WTC11 (cell line): Measurements from ENCODE around the gene SLAMF1. TPM values are rescaled to one million over a fixed set of nuclear protein-coding genes. Genes with fewer than 3 reads are reported as not detected.

Experiments used
- ATAC-seq: fragments of 200-7000 bp; cut with Tn5 transposase; 2 replicates; pipeline ENCODE4 v1.10.0; 2021; ENCODE audit warnings: mild to moderate bottlenecking, moderate library complexity
- CTCF ChIA-PET: fragments of 300-600 bp; sonication (Branson Sonifier 250); formaldehyde crosslinking; loops from one replicate; lab custom pipeline; 2021; ENCODE audit warnings: antibody characterized with exemption; lab: Charles Lee
- POLR2A ChIA-PET: fragments of 350-600 bp; sonication (Branson Sonifier 250); formaldehyde crosslinking; loops from one replicate; lab custom pipeline; 2021; ENCODE audit warnings: antibody characterized with exemption; lab: Charles Lee
- DNase-seq: peaks from one replicate; pipeline ENCODE4 v3.0.0; 2021; ENCODE audit warnings: low spot score
- H3K27ac Mint-ChIP-seq: 2 replicates; pipeline ENCODE4 v1.8.0; 2021; ENCODE audit warnings: mixed read lengths
- H3K27me3 Mint-ChIP-seq: 2 replicates; pipeline ENCODE4 v1.8.0; 2021; ENCODE audit warnings: low read depth, mild to moderate bottlenecking, moderate library complexity, mixed read lengths
- H3K36me3 Mint-ChIP-seq: 2 replicates; pipeline ENCODE4 v1.8.0; 2021; ENCODE audit warnings: mixed read lengths
- H3K4me1 Mint-ChIP-seq: 2 replicates; pipeline ENCODE4 v1.8.0; 2022; ENCODE audit warnings: mixed read lengths
- H3K4me3 Mint-ChIP-seq: 2 replicates; pipeline ENCODE4 v1.8.0; 2021; ENCODE audit warnings: mild to moderate bottlenecking, moderate library complexity, mixed read lengths
- H3K9me3 Mint-ChIP-seq: 2 replicates; pipeline ENCODE4 v1.8.0; 2021; ENCODE audit warnings: mixed read lengths
- CBFB ChIP-seq: sonication (generic); formaldehyde crosslinking; IDR thresholded peaks from 2 replicates; pipeline ENCODE4 v1.8.1; 2022; ENCODE audit warnings: mild to moderate bottlenecking, low read depth, missing genetic modification reagents
- CREB1 ChIP-seq: sonication (generic); formaldehyde crosslinking; IDR thresholded peaks from 2 replicates; pipeline ENCODE4 v1.8.0; 2023; ENCODE audit warnings: mild to moderate bottlenecking, missing genetic modification reagents
- ERG ChIP-seq: fragments of 250-450 bp; sonication (Bioruptor Pico); IDR thresholded peaks from 2 replicates; pipeline ENCODE4 v1.8.0; 2021; ENCODE audit warnings: mild to moderate bottlenecking
- ETV6 ChIP-seq: sonication (generic); formaldehyde crosslinking; IDR thresholded peaks from 2 replicates; pipeline ENCODE4 v1.8.1; 2022; ENCODE audit warnings: mild to moderate bottlenecking, missing genetic modification reagents
- FOXP4 ChIP-seq: sonication (generic); formaldehyde crosslinking; IDR thresholded peaks from 2 replicates; pipeline ENCODE4 v1.8.0; 2022; ENCODE audit warnings: mild to moderate bottlenecking, missing genetic modification reagents
- IRF1 ChIP-seq: sonication (generic); formaldehyde crosslinking; IDR thresholded peaks from 2 replicates; pipeline ENCODE4 v1.8.0; 2023; ENCODE audit warnings: missing genetic modification reagents
- TEAD1 ChIP-seq: sonication (generic); formaldehyde crosslinking; IDR thresholded peaks from 2 replicates; pipeline ENCODE4 v1.8.0; 2022; ENCODE audit warnings: mild to moderate bottlenecking, missing genetic modification reagents
- ZNF219 ChIP-seq: sonication (generic); formaldehyde crosslinking; IDR thresholded peaks from 2 replicates; pipeline ENCODE4 v1.8.0; 2023; ENCODE audit warnings: missing genetic modification reagents, mild to moderate bottlenecking, borderline replicate concordance
- ZNF263 ChIP-seq: sonication (generic); formaldehyde crosslinking; IDR thresholded peaks from 2 replicates; pipeline ENCODE4 v1.8.1; 2022; ENCODE audit warnings: low read depth, mild to moderate bottlenecking, moderate library complexity, missing genetic modification reagents
- ZNF396 ChIP-seq: fragments of 250-450 bp; sonication (Bioruptor Pico); IDR thresholded peaks from 2 replicates; pipeline ENCODE4 v1.8.0; 2021; ENCODE audit warnings: mild to moderate bottlenecking, moderate library complexity, borderline replicate concordance
- ZNF425 ChIP-seq: fragments of 250-450 bp; sonication (Bioruptor Pico); conservative IDR thresholded peaks from 2 replicates; pipeline ENCODE4 v1.9.0; 2021; ENCODE audit warnings: mild to moderate bottlenecking
- total RNA-seq: library from RNA; stranded (reverse); gene quantifications from 3 replicates; pipeline ENCODE4 v1.2.3, GENCODE V29; 2021
- TF ChIP-seq, protein P1 (sequence below): fragments of 250-450 bp; sonication (Bioruptor Pico); IDR thresholded peaks from 2 replicates; pipeline ENCODE4 v1.9.0; 2021; ENCODE audit warnings: mild to moderate bottlenecking, borderline replicate concordance
- TF ChIP-seq, protein P2 (sequence below): sonication (generic); formaldehyde crosslinking; conservative IDR thresholded peaks from 2 replicates; pipeline ENCODE4 v1.8.1; 2023; ENCODE audit warnings: mild to moderate bottlenecking, low read depth, missing genetic modification reagents, moderate library complexity

The SLAMF1 gene
- total RNA-seq, 1 experiment from 2014 or later, result 0.15 TPM

DNA sequence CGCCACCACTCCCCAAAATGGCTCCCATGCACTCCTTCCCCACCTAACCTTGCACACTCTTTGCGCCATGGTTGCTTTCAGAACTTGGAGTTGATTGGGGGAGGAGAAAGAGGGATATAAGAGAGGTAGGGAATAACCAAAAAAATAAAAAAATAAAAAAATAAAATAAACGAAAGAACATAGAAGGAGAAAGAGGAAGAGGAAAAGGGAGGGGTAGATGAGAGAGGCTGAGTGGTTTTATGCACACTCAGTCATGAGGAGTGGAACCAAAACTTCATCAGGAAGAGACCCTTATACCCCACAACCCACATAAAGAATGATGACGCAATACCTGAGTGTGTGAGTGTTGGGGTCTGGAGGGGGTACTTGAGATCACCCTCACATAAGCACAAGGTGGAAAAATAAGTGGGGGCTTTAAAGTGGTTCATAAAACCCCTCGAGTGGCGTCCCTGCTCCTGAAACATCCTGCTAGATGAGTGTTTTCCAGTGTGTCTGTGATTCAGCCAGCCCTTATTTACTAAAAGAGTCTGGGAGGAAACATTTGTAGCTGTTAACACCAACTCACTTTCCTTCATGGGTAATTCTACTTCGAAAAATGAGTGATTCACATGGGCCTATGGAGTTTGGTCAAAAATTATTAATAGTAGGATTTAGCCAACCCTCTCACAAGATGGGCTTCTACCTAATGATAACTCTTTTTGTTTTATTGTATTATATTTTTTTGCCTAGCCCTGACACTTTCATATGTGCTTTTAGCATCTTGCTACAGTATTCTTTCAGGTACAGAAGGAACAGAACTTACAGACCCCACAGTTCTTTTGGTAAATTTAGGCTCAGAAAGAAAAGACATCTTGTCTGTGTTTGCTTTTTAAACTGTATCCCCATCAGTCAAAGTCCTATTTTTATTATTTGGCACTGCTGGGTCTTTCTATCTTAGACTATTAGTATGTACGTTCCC, 5.2 kb downstream of the SLAMF1 start:
- Mint-ChIP-seq H3K36me3 (no peaks in the 10 kb centered on the region), H3K27me3 (peaks cover 26% of the 10 kb centered on the region), H3K4me3 (no peak overlapping the region), H3K9me3 (peaks cover 8% of the 10 kb centered on the region; the same call in 1 of the 2 replicates), H3K4me1 (peaks cover 20% of the 10 kb centered on the region), H3K27ac (no peak overlapping the region)
- no peak for DNase-seq
- ChIA-PET POLR2A (no interaction called here), CTCF (no interaction called here)
- no peak for ATAC-seq
- TF ChIP-seq, protein P1, sequence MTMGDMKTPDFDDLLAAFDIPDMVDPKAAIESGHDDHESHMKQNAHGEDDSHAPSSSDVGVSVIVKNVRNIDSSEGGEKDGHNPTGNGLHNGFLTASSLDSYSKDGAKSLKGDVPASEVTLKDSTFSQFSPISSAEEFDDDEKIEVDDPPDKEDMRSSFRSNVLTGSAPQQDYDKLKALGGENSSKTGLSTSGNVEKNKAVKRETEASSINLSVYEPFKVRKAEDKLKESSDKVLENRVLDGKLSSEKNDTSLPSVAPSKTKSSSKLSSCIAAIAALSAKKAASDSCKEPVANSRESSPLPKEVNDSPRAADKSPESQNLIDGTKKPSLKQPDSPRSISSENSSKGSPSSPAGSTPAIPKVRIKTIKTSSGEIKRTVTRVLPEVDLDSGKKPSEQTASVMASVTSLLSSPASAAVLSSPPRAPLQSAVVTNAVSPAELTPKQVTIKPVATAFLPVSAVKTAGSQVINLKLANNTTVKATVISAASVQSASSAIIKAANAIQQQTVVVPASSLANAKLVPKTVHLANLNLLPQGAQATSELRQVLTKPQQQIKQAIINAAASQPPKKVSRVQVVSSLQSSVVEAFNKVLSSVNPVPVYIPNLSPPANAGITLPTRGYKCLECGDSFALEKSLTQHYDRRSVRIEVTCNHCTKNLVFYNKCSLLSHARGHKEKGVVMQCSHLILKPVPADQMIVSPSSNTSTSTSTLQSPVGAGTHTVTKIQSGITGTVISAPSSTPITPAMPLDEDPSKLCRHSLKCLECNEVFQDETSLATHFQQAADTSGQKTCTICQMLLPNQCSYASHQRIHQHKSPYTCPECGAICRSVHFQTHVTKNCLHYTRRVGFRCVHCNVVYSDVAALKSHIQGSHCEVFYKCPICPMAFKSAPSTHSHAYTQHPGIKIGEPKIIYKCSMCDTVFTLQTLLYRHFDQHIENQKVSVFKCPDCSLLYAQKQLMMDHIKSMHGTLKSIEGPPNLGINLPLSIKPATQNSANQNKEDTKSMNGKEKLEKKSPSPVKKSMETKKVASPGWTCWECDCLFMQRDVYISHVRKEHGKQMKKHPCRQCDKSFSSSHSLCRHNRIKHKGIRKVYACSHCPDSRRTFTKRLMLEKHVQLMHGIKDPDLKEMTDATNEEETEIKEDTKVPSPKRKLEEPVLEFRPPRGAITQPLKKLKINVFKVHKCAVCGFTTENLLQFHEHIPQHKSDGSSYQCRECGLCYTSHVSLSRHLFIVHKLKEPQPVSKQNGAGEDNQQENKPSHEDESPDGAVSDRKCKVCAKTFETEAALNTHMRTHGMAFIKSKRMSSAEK (CRISPR knock-in tag), result no peak
- TF ChIP-seq ERG (CRISPR knock-in tag) (no peak), ZNF219 (no peak), ZNF263 (CRISPR knock-in tag) (no peak), ZNF396 (CRISPR knock-in tag) (no peak), FOXP4 (CRISPR knock-in tag) (no peak), CREB1 (CRISPR knock-in tag) (no peak), TEAD1 (CRISPR knock-in tag) (no peak), ZNF425 (CRISPR knock-in tag) (no peak), IRF1 (no peak), CBFB (CRISPR knock-in tag) (no peak), ETV6 (CRISPR knock-in tag) (no peak)
- TF ChIP-seq, protein P2, sequence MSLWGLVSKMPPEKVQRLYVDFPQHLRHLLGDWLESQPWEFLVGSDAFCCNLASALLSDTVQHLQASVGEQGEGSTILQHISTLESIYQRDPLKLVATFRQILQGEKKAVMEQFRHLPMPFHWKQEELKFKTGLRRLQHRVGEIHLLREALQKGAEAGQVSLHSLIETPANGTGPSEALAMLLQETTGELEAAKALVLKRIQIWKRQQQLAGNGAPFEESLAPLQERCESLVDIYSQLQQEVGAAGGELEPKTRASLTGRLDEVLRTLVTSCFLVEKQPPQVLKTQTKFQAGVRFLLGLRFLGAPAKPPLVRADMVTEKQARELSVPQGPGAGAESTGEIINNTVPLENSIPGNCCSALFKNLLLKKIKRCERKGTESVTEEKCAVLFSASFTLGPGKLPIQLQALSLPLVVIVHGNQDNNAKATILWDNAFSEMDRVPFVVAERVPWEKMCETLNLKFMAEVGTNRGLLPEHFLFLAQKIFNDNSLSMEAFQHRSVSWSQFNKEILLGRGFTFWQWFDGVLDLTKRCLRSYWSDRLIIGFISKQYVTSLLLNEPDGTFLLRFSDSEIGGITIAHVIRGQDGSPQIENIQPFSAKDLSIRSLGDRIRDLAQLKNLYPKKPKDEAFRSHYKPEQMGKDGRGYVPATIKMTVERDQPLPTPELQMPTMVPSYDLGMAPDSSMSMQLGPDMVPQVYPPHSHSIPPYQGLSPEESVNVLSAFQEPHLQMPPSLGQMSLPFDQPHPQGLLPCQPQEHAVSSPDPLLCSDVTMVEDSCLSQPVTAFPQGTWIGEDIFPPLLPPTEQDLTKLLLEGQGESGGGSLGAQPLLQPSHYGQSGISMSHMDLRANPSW, result no peak
